H1 (cell line): ENCODE results near the gene CFAP44. TPM values are rescaled to one million over a fixed set of nuclear protein-coding genes. Genes with fewer than 3 reads are reported as not detected.

ENCODE experiments used
- ASH2L ChIP-seq: fragments of 200-600, 300-600 bp; sonication (generic); IDR thresholded peaks from one replicate; pipeline ENCODE4 v1.7.1; 2017; ENCODE audit warnings: low read length
- GTF2F1 ChIP-seq: IDR thresholded peaks from 2 replicates; pipeline ENCODE4 v1.6.1; 2012; ENCODE audit warnings: low read depth, low read length, improper control_type of control experiment, borderline replicate concordance
- KDM1A ChIP-seq: fragments of 200-600, 300-600 bp; sonication (generic); IDR thresholded peaks from 2 replicates; pipeline ENCODE4 v1.7.1; 2016; ENCODE audit warnings: mild to moderate bottlenecking, low read length, borderline replicate concordance
- polyA plus RNA-seq, 7 experiments: library from polyadenylated mRNA; depleted of rRNA in 3 of 7; stranded (reverse) in 5 of 7; unstranded in 2 of 7; fragments of >200 nt in 5 of 7; fragments of 200-250 nt in 2 of 7; gene quantifications; 1 replicate in 5 of 7; 2 replicates in 1 of 7; 4 replicates in 1 of 7; pipeline versions ENCODE4 v1.2.1 to v1.2.3, GENCODE V29; 2011 to 2013; ENCODE audit warnings: missing spikeins in 2 of 7, mixed read lengths in 2 of 7
- total RNA-seq: library from RNA; stranded (reverse); fragmentation: NEBNext Ultra II Directional; extraction: Animal tissue kit (Norgen Biotek cat#: 25700); gene quantifications from 2 replicates; pipeline ENCODE4 v1.2.1, GENCODE V29; 2021

The CFAP44 gene
- total and polyA plus RNA-seq, 2 of the 8 experiments (the other 6 are each of a cell fraction or from before 2014, with no cell fraction given), result 0.45 to 0.60 TPM

- no peak for TF ChIP-seq ASH2L
- TF ChIP-seq KDM1A, result no peak
- no peak for TF ChIP-seq GTF2F1
Measured at GRCh38 chr3:113439606-113440005, 1.7 kb downstream of the CFAP44 start (continued).
